GM13977 (cell line): ENCODE data around the gene CLSTN2.

Experiments
- DNase-seq: peaks from one replicate; pipeline ENCODE4 v3.0.0; 2012; ENCODE audit warnings: low spot score
- CTCF ChIP-seq: IDR thresholded peaks from 2 replicates; pipeline ENCODE4 v1.5.1; 2012; ENCODE audit warnings: mild to moderate bottlenecking, control low read depth; ENCODE audit not compliant: insufficient read depth; ENCODE audit errors: extremely low read depth, missing control alignments
- in situ Hi-C: fragments of 300-500 bp; cut with MboI; formaldehyde crosslinking; loops from one replicate; pipeline ENCODE4 v1.12.0; 2022; ENCODE audit warnings: low sequenced_read_pairs, low pct_unique_long_range_greater_than_20kb, mixed read lengths, inconsistent platforms; ENCODE audit not compliant: unreplicated experiment

CLSTN2 gene

GRCh38 chr3:140428380-140428779, 493.4 kb downstream of the CLSTN2 start:
- DNase-seq, result no peak
- in situ Hi-C loops, result no loop called here
- no peak for TF ChIP-seq CTCF

GRCh38 chr3:140429791-140430190, 494.8 kb downstream of the CLSTN2 start:
- no peak for TF ChIP-seq CTCF
- in situ Hi-C loops, result no loop called here

GRCh38 chr3:140430494-140430893, 495.5 kb downstream of the CLSTN2 start:
- in situ Hi-C loops, result no loop called here
- no peak for TF ChIP-seq CTCF
- no peak for DNase-seq

More at GRCh38 chr3:140429791-140430190, 494.8 kb downstream of the CLSTN2 start:
- DNase-seq, result no peak

- TF ChIP-seq CTCF, result no peak
- in situ Hi-C loops, result no loop called here
- DNase-seq, result no peak
Measured at GRCh38 chr3:140432229-140432669, 497.3 kb downstream of the CLSTN2 start.

GRCh38 chr3:140433431-140433830, 498.4 kb downstream of the CLSTN2 start:
- TF ChIP-seq CTCF, result no peak
- DNase-seq, result no peak
- in situ Hi-C loops, result no loop called here

GRCh38 chr3:140434261-140434905, 499.4 kb downstream of the CLSTN2 start:
- no peak for DNase-seq
- in situ Hi-C loops, result no loop called here
- no peak for TF ChIP-seq CTCF

- TF ChIP-seq CTCF, result no peak
- in situ Hi-C loops, result no loop called here
- DNase-seq, result no peak
Measured at GRCh38 chr3:140436421-140436820, 501.4 kb downstream of the CLSTN2 start.
